ENCODE data around the gene STIMATE. TPM values are rescaled to one million over a fixed set of nuclear protein-coding genes. Genes with fewer than 3 reads are reported as not detected.

Gene STIMATE
- total RNA-seq, 2 experiments from 2014 or later, result 18.1 to 19.0 TPM

GRCh38 chr3:52829906-52830463, 67.4 kb downstream of the STIMATE start:
- Histone ChIP-seq H2AFZ (ENCODE audit: low read length) (no peak overlapping the region), H3K4me2 (ENCODE audit: low read length) (no peak overlapping the region), H3K9me2 (ENCODE audit: insufficient read depth, low read length) (no peaks in the 10 kb centered on the region), H4K20me1 (ENCODE audit: insufficient read depth, low read length) (no peaks in the 10 kb centered on the region), H3K4me3 (ENCODE audit: low read depth, low read length, poor library complexity, severe bottlenecking) (no peak overlapping the region), H3K79me2 (ENCODE audit: insufficient read depth, low read depth, low read length) (no peaks in the 10 kb centered on the region), H3K4me1 (ENCODE audit: insufficient read depth, low read length, poor library complexity, severe bottlenecking) (no peaks in the 10 kb centered on the region), H3K9me3 (ENCODE audit: low read length) (no peaks in the 10 kb centered on the region), H3K27ac (ENCODE audit: low read depth, low read length, poor library complexity, severe bottlenecking) (no peak overlapping the region), H3K36me3 (ENCODE audit: insufficient read depth, low read length) (no peaks in the 10 kb centered on the region)
- intact Hi-C loops (cut with micrococcal nuclease; ENCODE audit: unreplicated experiment), result no loop called here
- no peak for DNase-seq (ENCODE audit: low spot score)
- no TSS peak for BruUV-seq (replicated peaks)
- ChIA-PET CTCF (ENCODE audit: unreplicated experiment) (no interaction called here), POLR2A (no interaction called here)
- TF ChIP-seq CTCF (conservative IDR thresholded peaks at IDR 0.05; ENCODE audit: low read length), result no peak
- TF ChIP-seq EZH2phosphoT487 (IDR thresholded peaks at IDR 0.05; ENCODE audit: borderline replicate concordance, low read depth, low read length), result no peak

- Histone ChIP-seq H3K9me2 (ENCODE audit: insufficient read depth, low read length) (no peaks in the 10 kb centered on the region), H3K4me1 (ENCODE audit: insufficient read depth, low read length, poor library complexity, severe bottlenecking) (no peaks in the 10 kb centered on the region), H4K20me1 (ENCODE audit: insufficient read depth, low read length) (no peaks in the 10 kb centered on the region), H3K4me3 (ENCODE audit: low read depth, low read length, poor library complexity, severe bottlenecking) (no peak overlapping the region), H3K36me3 (ENCODE audit: insufficient read depth, low read length) (no peaks in the 10 kb centered on the region), H3K4me2 (ENCODE audit: low read length) (no peak overlapping the region), H3K79me2 (ENCODE audit: insufficient read depth, low read depth, low read length) (no peaks in the 10 kb centered on the region), H3K27ac (ENCODE audit: low read depth, low read length, poor library complexity, severe bottlenecking) (no peak overlapping the region), H3K9me3 (ENCODE audit: low read length) (no peaks in the 10 kb centered on the region), H2AFZ (ENCODE audit: low read length) (no peak overlapping the region)
- BruUV-seq (replicated peaks), result no TSS peak
- ChIA-PET CTCF (ENCODE audit: unreplicated experiment) (no interaction called here), POLR2A (no interaction called here)
- TF ChIP-seq EZH2phosphoT487 (IDR thresholded peaks at IDR 0.05; ENCODE audit: borderline replicate concordance, low read depth, low read length) (no peak), CTCF (conservative IDR thresholded peaks at IDR 0.05; ENCODE audit: low read length) (no peak)
- no peak for DNase-seq (ENCODE audit: low spot score)
- intact Hi-C loops (cut with micrococcal nuclease; ENCODE audit: unreplicated experiment), result no loop called here
Observed at GRCh38 chr3:52829482-52829881, 67.9 kb downstream of the STIMATE start.

GRCh38 chr3:52827866-52828376, 69.4 kb downstream of the STIMATE start:
- CTCF ChIA-PET (ENCODE audit: unreplicated experiment), result no interaction called here
- intact Hi-C loops (cut with micrococcal nuclease; ENCODE audit: unreplicated experiment), result no loop called here
- no peak for DNase-seq (ENCODE audit: low spot score)
- H3K9me3 ChIP-seq (ENCODE audit: low read length), result no peaks in the 10 kb centered on the region
- TF ChIP-seq CTCF (conservative IDR thresholded peaks at IDR 0.05; ENCODE audit: low read length), result no peak
- no peak for TF ChIP-seq EZH2phosphoT487 (IDR thresholded peaks at IDR 0.05; ENCODE audit: borderline replicate concordance, low read depth, low read length)
- H3K9me2 ChIP-seq (ENCODE audit: insufficient read depth, low read length), result no peaks in the 10 kb centered on the region
- no peak overlapping the region for H3K27ac ChIP-seq (ENCODE audit: low read depth, low read length, poor library complexity, severe bottlenecking)
- POLR2A ChIA-PET, result no interaction called here
- H3K4me2 ChIP-seq (ENCODE audit: low read length), result no peak overlapping the region
- no peaks in the 10 kb centered on the region for H3K4me1 ChIP-seq (ENCODE audit: insufficient read depth, low read length, poor library complexity, severe bottlenecking)
- H4K20me1 ChIP-seq (ENCODE audit: insufficient read depth, low read length), result no peaks in the 10 kb centered on the region
- no peaks in the 10 kb centered on the region for H3K79me2 ChIP-seq (ENCODE audit: insufficient read depth, low read depth, low read length)
- H2AFZ ChIP-seq (ENCODE audit: low read length), result no peak overlapping the region
- BruUV-seq (replicated peaks), result no TSS peak
- H3K36me3 ChIP-seq (ENCODE audit: insufficient read depth, low read length), result no peaks in the 10 kb centered on the region
- H3K4me3 ChIP-seq (ENCODE audit: low read depth, low read length, poor library complexity, severe bottlenecking), result no peak overlapping the region

Data from OCI-LY7 (cell line).